ENCODE results near the gene ADAMTSL4.

GRCh38 chr1:150534002-150534401 lies 15.2 kb upstream of the ADAMTSL4 start:
- TF ChIP-seq, protein P1, sequence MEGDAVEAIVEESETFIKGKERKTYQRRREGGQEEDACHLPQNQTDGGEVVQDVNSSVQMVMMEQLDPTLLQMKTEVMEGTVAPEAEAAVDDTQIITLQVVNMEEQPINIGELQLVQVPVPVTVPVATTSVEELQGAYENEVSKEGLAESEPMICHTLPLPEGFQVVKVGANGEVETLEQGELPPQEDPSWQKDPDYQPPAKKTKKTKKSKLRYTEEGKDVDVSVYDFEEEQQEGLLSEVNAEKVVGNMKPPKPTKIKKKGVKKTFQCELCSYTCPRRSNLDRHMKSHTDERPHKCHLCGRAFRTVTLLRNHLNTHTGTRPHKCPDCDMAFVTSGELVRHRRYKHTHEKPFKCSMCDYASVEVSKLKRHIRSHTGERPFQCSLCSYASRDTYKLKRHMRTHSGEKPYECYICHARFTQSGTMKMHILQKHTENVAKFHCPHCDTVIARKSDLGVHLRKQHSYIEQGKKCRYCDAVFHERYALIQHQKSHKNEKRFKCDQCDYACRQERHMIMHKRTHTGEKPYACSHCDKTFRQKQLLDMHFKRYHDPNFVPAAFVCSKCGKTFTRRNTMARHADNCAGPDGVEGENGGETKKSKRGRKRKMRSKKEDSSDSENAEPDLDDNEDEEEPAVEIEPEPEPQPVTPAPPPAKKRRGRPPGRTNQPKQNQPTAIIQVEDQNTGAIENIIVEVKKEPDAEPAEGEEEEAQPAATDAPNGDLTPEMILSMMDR (IDR thresholded peaks at IDR 0.05) = no peak
- TF ChIP-seq POLR2A (IDR thresholded peaks at IDR 0.05) = no peak
